Tibial nerve (tissue), 4 donors: ENCODE data around the gene PADI1. TPM values are rescaled to one million over a fixed set of nuclear protein-coding genes. Genes with fewer than 3 reads are reported as not detected.

Experiments
- DNase-seq, 2 donors: peaks; one replicate each; pipeline ENCODE4 v3.0.0-alpha.2; 2019; ENCODE audit warnings: low spot score in 2 of 2
- H3K27ac ChIP-seq, 4 donors: fragments of 200-600 bp; sonication (generic) in 3 of 4; one replicate each; pipeline ENCODE4 v1.5.1; 2017 to 2019; ENCODE audit warnings: mild to moderate bottlenecking in 1 of 4
- H3K27me3 ChIP-seq, 2 donors: fragments of 200-600 bp; sonication (generic) in 1 of 2; one replicate each; pipeline versions ENCODE4 v1.5.1 to v1.6.0; 2017 to 2019
- H3K36me3 ChIP-seq, 3 donors: fragments of 200-600 bp; sonication (generic); one replicate each; pipeline ENCODE4 v1.5.1; 2018 to 2019
- H3K4me1 ChIP-seq, 4 donors: fragments of 200-600 bp; sonication (generic) in 3 of 4; one replicate each; pipeline ENCODE4 v1.5.1; 2017 to 2019
- H3K4me3 ChIP-seq, 4 donors: fragments of 200-600 bp; sonication (generic) in 3 of 4; one replicate each; pipeline ENCODE4 v1.5.1; 2017 to 2019; ENCODE audit warnings: mild to moderate bottlenecking in 1 of 4, moderate library complexity in 1 of 4
- H3K9me3 ChIP-seq, 4 donors: fragments of 200-600 bp; sonication (generic) in 3 of 4; one replicate each; pipeline ENCODE4 v1.5.1; 2017 to 2019
- CTCF ChIP-seq, 5 experiments: fragments of 200-600 bp in 3 of 5; fragments of 450-650 bp in 2 of 5; sonication (generic) in 3 of 5; IDR thresholded peaks; one replicate each; pipeline ENCODE4 v1.5.1; 2016 to 2019; ENCODE audit warnings: antibody characterized with exemption in 5 of 5, mild to moderate bottlenecking in 3 of 5, moderate library complexity in 2 of 5
- EP300 ChIP-seq, 2 donors: sonication (generic); formaldehyde crosslinking; IDR thresholded peaks; one replicate each; pipeline ENCODE4 v1.6.1; 2017; ENCODE audit warnings: antibody characterized with exemption in 2 of 2, mild to moderate bottlenecking in 1 of 2
- POLR2A ChIP-seq, 2 donors: fragments of 450-650 bp; IDR thresholded peaks; one replicate each; pipeline ENCODE4 v1.6.1; 2017; ENCODE audit warnings: antibody characterized with exemption in 2 of 2, mild to moderate bottlenecking in 2 of 2, moderate library complexity in 2 of 2
- WGBS, 2 donors: methylation state at CpG; one replicate each; pipeline ENCODE4 v1.1.5; 2018; 5-methylcytosine and 5-hydroxymethylcytosine counted together
- total RNA-seq, 4 donors: library from RNA; depleted of rRNA; stranded (reverse); fragments of >200 nt; gene quantifications; one replicate each; pipeline ENCODE4 v1.1.0, GENCODE V29; 2016

The PADI1 gene
- total RNA-seq, 4 donors from 2014 or later, result not detected

- Histone ChIP-seq H3K36me3 (no peaks in the 10 kb centered on the region), H3K27me3 (peaks cover 0 to 24% of the 10 kb centered on the region in 2 donors), H3K27ac (no peak overlapping the region), H3K4me3 (no peak overlapping the region), H3K4me1 (no peaks in the 10 kb centered on the region), H3K9me3 (peaks cover 0 to 8% (median 0%) of the 10 kb centered on the region in 4 donors)
- WGBS, 2 donors, result 67 to 73% methylated on average over 6 of the region's 6 CpGs
- DNase-seq, result no peak
- TF ChIP-seq POLR2A (IDR thresholded peaks at IDR 0.05), result no peak
- TF ChIP-seq CTCF (IDR thresholded peaks at IDR 0.05), result no peak
- no peak for TF ChIP-seq EP300 (IDR thresholded peaks at IDR 0.05)
Observed at GRCh38 chr1:17258758-17259130, 53.8 kb downstream of the PADI1 start.

DNA sequence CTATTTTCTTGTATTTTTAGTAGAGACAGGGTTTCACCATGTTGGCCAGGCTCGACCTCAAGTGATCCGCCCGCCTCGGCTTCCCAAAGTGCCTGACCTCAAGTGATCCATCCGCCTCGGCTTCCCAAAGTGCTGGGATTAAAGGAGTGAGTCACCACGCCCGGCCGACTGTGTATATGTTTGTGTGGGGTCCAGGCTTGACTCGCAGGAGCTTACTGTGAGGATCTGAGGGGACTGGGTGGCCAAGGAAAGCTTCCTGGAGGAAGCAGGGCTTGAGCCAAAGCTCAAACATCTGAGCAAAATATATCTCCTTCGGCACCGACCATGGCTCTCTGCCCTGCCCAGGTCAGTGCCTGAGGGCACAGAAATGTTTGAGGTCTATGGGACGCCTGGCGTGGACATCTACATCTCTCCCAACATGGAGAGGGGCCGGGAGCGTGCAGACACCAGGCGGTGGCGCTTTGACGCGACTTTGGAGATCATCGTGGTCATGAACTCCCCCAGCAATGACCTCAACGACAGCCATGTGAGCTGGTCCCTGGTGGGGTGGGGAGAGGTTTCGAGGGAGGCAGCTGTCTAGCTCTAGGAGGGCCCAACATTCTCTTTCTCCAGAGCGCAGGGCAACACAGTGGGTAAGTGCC is 54.4 kb downstream of the PADI1 start:
- TF ChIP-seq EP300 (IDR thresholded peaks at IDR 0.05), result no peak
- TF ChIP-seq POLR2A (IDR thresholded peaks at IDR 0.05), result no peak
- no peak for TF ChIP-seq CTCF (IDR thresholded peaks at IDR 0.05)
- DNase-seq, result no peak
- H3K27ac ChIP-seq, result no peak overlapping the region
- 70 to 73% methylated on average over 21 to 24 of the region's 24 CpGs for WGBS, 2 donors
- peaks cover 0 to 24% of the 10 kb centered on the region in 2 donors for H3K27me3 ChIP-seq
- no peak overlapping the region for H3K4me3 ChIP-seq
- H3K36me3 ChIP-seq, result no peaks in the 10 kb centered on the region
- H3K9me3 ChIP-seq, result peaks cover 0 to 8% (median 0%) of the 10 kb centered on the region in 4 donors
- H3K4me1 ChIP-seq, result no peaks in the 10 kb centered on the region

GRCh38 chr1:17260264-17260663 is 55.3 kb downstream of the PADI1 start:
- Histone ChIP-seq H3K27me3 (peaks cover 0 to 22% of the 10 kb centered on the region in 2 donors), H3K4me1 (no peaks in the 10 kb centered on the region), H3K27ac (no peak overlapping the region), H3K9me3 (peaks cover 0 to 8% (median 0%) of the 10 kb centered on the region in 4 donors), H3K36me3 (no peaks in the 10 kb centered on the region), H3K4me3 (no peak overlapping the region)
- DNase-seq, result no peak
- 79 to 83% methylated on average over 6 to 7 of the region's 7 CpGs for WGBS, 2 donors
- TF ChIP-seq EP300 (IDR thresholded peaks at IDR 0.05), result no peak
- TF ChIP-seq CTCF (IDR thresholded peaks at IDR 0.05), result no peak
- no peak for TF ChIP-seq POLR2A (IDR thresholded peaks at IDR 0.05)

GRCh38 chr1:17260738-17261137 is 55.8 kb downstream of the PADI1 start:
- Histone ChIP-seq H3K27me3 (peaks cover 0 to 21% of the 10 kb centered on the region in 2 donors), H3K27ac (no peak overlapping the region), H3K4me3 (no peak overlapping the region), H3K9me3 (peaks cover 0 to 8% (median 0%) of the 10 kb centered on the region in 4 donors), H3K36me3 (no peaks in the 10 kb centered on the region), H3K4me1 (no peaks in the 10 kb centered on the region)
- no peak for DNase-seq
- WGBS, 2 donors, result 76 to 78% methylated on average over 5 of the region's 5 CpGs
- TF ChIP-seq POLR2A (IDR thresholded peaks at IDR 0.05) (no peak), CTCF (IDR thresholded peaks at IDR 0.05) (no peak), EP300 (IDR thresholded peaks at IDR 0.05) (no peak)

DNA sequence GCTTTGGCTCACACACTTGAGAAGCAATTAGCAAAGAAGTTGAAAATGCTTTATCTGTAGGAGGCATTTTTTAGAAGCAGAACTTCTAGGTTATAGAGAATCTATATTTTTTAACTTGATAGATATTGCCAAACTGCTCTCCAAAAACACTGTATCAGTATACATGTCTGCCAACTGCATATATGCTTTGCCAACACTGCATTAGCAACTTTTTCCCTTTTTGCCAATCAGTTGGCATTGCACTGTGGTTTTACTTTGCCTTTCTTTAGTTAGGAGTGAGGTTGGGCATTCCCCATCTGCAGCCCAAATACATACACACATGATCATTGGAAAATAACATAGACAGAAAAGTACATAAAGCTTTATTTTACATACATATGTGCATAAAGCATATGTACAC is 59.0 kb downstream of the PADI1 start:
- Histone ChIP-seq H3K4me3 (no peak overlapping the region), H3K9me3 (peaks cover 0 to 8% (median 0%) of the 10 kb centered on the region in 4 donors), H3K27ac (no peak overlapping the region), H3K27me3 (peaks cover 0 to 16% of the 10 kb centered on the region in 2 donors), H3K4me1 (no peaks in the 10 kb centered on the region), H3K36me3 (no peaks in the 10 kb centered on the region)
- no peak for DNase-seq
- no peak for TF ChIP-seq EP300 (IDR thresholded peaks at IDR 0.05)
- TF ChIP-seq CTCF (IDR thresholded peaks at IDR 0.05), result no peak
- TF ChIP-seq POLR2A (IDR thresholded peaks at IDR 0.05), result no peak
